DND-41 (cell line): ENCODE measurements around the gene FGG.

ENCODE experiments used
- ATAC-seq: fragments of 200-7000 bp; cut with Tn5 transposase; 3 replicates; pipeline ENCODE4 v1.9.1; 2021; ENCODE audit warnings: low read depth; ENCODE audit not compliant: insufficient read depth
- DNase-seq: peaks from one replicate; pipeline ENCODE4 v3.0.0-alpha.2; 2020
- H2AFZ ChIP-seq: 2 replicates; pipeline ENCODE4 v1.6.0; 2012; ENCODE audit warnings: low read depth, low read length
- H3K27ac ChIP-seq: 2 replicates; pipeline ENCODE4 v1.5.1; 2012; ENCODE audit warnings: low read length, inconsistent platforms
- H3K27me3 ChIP-seq: fragments of 200-600 bp; sonication (generic); 2 replicates; pipeline ENCODE4 v1.6.0; 2012; ENCODE audit warnings: low read length, mild to moderate bottlenecking, inconsistent platforms; ENCODE audit not compliant: insufficient read depth, poor library complexity
- H3K36me3 ChIP-seq: 2 replicates; pipeline ENCODE4 v1.5.1; 2012; ENCODE audit warnings: low read length, inconsistent platforms; ENCODE audit not compliant: insufficient read depth
- H3K4me1 ChIP-seq: 2 replicates; pipeline ENCODE4 v1.5.1; 2012; ENCODE audit warnings: mild to moderate bottlenecking, low read length; ENCODE audit not compliant: insufficient read depth
- H3K4me2 ChIP-seq: 2 replicates; pipeline ENCODE4 v1.6.0; 2012; ENCODE audit warnings: mild to moderate bottlenecking, moderate library complexity, low read length, inconsistent platforms; ENCODE audit not compliant: insufficient read depth
- H3K4me3 ChIP-seq, 2 experiments: fragments of 200-600 bp in 1 of 2; shearing (Covaris generic) in 1 of 2; 2 replicates each; pipeline ENCODE4 v1.5.1; 2012 to 2016; ENCODE audit warnings: inconsistent platforms in 2 of 2, low read length in 2 of 2, mild to moderate bottlenecking in 2 of 2, low read depth in 1 of 2, moderate library complexity in 1 of 2
- H3K79me2 ChIP-seq: 2 replicates; pipeline ENCODE4 v1.6.0; 2012; ENCODE audit warnings: low read length, inconsistent platforms; ENCODE audit not compliant: insufficient read depth
- H3K9ac ChIP-seq: 2 replicates; pipeline ENCODE4 v1.6.0; 2012; ENCODE audit warnings: low read depth, mild to moderate bottlenecking, inconsistent platforms, low read length, moderate library complexity
- H3K9me3 ChIP-seq: 2 replicates; pipeline ENCODE4 v1.5.1; 2012; ENCODE audit warnings: low read length, moderate library complexity, mild to moderate bottlenecking, inconsistent platforms; ENCODE audit not compliant: insufficient read depth, severe bottlenecking
- H4K20me1 ChIP-seq: 2 replicates; pipeline ENCODE4 v1.6.0; 2012; ENCODE audit warnings: low read length; ENCODE audit not compliant: insufficient read depth
- EZH2 ChIP-seq: IDR thresholded peaks from 3 replicates; pipeline ENCODE4 v1.6.1; 2012; ENCODE audit warnings: borderline replicate concordance, low read depth, mild to moderate bottlenecking, moderate library complexity, low read length, inconsistent platforms; ENCODE audit not compliant: severe bottlenecking
- TF ChIP-seq, protein P1 (sequence below): IDR thresholded peaks from 2 replicates; pipeline ENCODE4 v1.5.1; 2012; ENCODE audit warnings: borderline replicate concordance, low read length, moderate library complexity, mild to moderate bottlenecking; ENCODE audit not compliant: poor library complexity, severe bottlenecking; ENCODE audit errors: extremely low read depth

Gene FGG

DNA sequence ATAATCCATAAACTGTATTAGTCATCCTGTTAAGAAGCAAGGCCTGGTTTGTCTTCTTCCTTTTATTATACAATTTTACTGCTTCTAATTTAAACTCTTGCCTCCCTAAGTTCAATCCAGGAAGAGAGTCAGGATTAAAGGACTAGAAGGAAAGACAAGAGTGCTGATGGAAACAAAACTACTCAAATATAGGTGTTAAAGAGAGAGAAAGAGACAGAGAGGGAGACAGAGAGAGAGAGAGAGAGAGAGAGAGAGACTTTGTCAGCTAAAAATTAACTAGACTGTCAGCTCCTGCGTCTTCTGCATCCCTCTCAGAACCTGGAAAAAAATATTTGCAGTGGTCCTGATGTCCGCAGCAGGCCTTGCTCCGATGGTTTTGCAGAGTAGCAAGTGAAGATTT lies 13.5 kb upstream of the FGG start:
- Histone ChIP-seq H3K27me3 (peaks cover 3% of the 10 kb centered on the region), H3K27ac (no peak overlapping the region), H4K20me1 (no peaks in the 10 kb centered on the region), H3K9ac (no peak overlapping the region), H2AFZ (no peak overlapping the region), H3K4me1 (no peaks in the 10 kb centered on the region), H3K9me3 (no peaks in the 10 kb centered on the region), H3K79me2 (no peaks in the 10 kb centered on the region), H3K36me3 (no peaks in the 10 kb centered on the region), H3K4me2 (no peak overlapping the region), H3K4me3 (no peak overlapping the region)
- TF ChIP-seq, protein P1, sequence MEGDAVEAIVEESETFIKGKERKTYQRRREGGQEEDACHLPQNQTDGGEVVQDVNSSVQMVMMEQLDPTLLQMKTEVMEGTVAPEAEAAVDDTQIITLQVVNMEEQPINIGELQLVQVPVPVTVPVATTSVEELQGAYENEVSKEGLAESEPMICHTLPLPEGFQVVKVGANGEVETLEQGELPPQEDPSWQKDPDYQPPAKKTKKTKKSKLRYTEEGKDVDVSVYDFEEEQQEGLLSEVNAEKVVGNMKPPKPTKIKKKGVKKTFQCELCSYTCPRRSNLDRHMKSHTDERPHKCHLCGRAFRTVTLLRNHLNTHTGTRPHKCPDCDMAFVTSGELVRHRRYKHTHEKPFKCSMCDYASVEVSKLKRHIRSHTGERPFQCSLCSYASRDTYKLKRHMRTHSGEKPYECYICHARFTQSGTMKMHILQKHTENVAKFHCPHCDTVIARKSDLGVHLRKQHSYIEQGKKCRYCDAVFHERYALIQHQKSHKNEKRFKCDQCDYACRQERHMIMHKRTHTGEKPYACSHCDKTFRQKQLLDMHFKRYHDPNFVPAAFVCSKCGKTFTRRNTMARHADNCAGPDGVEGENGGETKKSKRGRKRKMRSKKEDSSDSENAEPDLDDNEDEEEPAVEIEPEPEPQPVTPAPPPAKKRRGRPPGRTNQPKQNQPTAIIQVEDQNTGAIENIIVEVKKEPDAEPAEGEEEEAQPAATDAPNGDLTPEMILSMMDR, result no peak
- no peak for TF ChIP-seq EZH2
- no peak for ATAC-seq
- DNase-seq, result no peak

DNA sequence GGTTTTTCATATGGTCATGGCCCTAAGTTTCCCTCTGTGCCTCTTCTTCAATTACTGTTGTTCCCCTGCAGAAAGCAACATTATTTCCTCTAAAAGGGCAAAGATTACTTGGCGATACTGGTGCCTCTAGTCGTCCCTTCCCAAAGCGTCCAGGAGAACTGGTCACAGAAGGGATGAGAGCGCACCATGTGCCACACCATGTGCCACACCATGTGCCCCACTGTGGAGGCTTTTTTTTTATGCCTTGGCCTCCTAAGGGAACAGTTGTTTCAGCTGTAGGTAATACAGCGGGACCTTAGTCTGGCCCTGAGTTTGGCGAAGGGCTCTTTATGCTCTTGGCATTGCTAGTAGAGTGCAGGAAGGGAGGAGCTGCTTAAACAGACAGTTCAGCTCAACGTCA lies 11.5 kb upstream of the FGG start:
- H3K27ac ChIP-seq, result no peak overlapping the region
- ATAC-seq (no peak), DNase-seq (no peak)
- peaks cover 7% of the 10 kb centered on the region for H3K27me3 ChIP-seq
- H3K4me3 ChIP-seq, result no peak overlapping the region
- H3K9ac ChIP-seq, result no peak overlapping the region
- no peaks in the 10 kb centered on the region for H3K4me1 ChIP-seq
- no peaks in the 10 kb centered on the region for H3K9me3 ChIP-seq
- no peak overlapping the region for H3K4me2 ChIP-seq
- H2AFZ ChIP-seq, result no peak overlapping the region
- no peaks in the 10 kb centered on the region for H4K20me1 ChIP-seq
- no peaks in the 10 kb centered on the region for H3K79me2 ChIP-seq
- TF ChIP-seq, protein P1, result no peak
- TF ChIP-seq EZH2, result no peak
- H3K36me3 ChIP-seq, result no peaks in the 10 kb centered on the region

DNA sequence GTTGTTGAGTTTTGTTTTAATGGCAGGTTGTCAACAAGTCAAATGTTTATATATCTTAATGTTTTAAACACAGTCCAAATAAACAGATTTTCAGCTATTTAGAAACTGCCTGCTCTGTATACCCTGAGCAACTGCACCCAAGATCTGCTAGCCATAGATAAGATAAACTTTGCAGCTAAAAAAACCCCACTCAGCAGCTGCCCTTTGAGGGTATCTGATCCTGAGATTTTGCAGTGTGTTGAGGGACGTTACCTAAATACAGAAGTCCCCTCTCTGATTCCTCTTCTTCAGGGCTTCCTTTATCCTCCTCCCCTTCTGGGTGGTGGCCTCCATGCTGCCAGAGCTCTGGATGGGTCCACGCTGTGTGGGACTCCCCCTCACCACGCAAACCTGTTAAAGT lies 11.0 kb upstream of the FGG start:
- Histone ChIP-seq H3K9ac (no peak overlapping the region), H4K20me1 (no peaks in the 10 kb centered on the region), H3K9me3 (no peaks in the 10 kb centered on the region), H3K4me2 (no peak overlapping the region), H3K27me3 (peaks cover 7% of the 10 kb centered on the region), H3K79me2 (no peaks in the 10 kb centered on the region), H3K4me1 (no peaks in the 10 kb centered on the region), H3K4me3 (no peak overlapping the region), H3K27ac (no peak overlapping the region), H3K36me3 (no peaks in the 10 kb centered on the region), H2AFZ (no peak overlapping the region)
- TF ChIP-seq EZH2, result no peak
- TF ChIP-seq, protein P1, result no peak
- no peak for ATAC-seq
- DNase-seq, result no peak

DNA sequence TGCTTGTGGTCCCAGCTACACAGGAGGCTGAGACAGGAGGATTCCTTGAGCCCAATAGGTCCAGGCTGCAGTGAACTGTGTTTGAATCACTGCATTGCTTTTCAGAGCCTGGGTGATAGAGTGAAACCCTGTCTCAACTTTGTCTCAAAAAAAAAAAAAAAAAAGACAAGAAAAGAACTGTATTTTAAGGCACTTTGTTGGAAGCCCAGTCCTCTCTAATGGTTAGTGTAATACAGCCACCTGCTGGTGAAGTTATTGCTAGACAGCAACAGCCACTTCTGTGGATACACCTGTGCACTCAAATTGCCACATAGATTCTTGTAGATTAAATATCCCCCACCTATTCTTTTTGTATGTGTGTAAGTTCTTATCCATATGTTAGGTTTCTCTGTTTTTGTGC lies 10.1 kb upstream of the FGG start:
- no peak overlapping the region for H3K4me3 ChIP-seq
- H3K4me2 ChIP-seq, result no peak overlapping the region
- ATAC-seq (peak; percentile 80), DNase-seq (peak; percentile 29)
- H2AFZ ChIP-seq, result no peak overlapping the region
- TF ChIP-seq, protein P1, result peak; percentile 70
- TF ChIP-seq EZH2, result no peak
- H3K9me3 ChIP-seq, result no peaks in the 10 kb centered on the region
- H3K27me3 ChIP-seq, result peaks cover 7% of the 10 kb centered on the region
- no peaks in the 10 kb centered on the region for H3K79me2 ChIP-seq
- no peaks in the 10 kb centered on the region for H4K20me1 ChIP-seq
- no peak overlapping the region for H3K9ac ChIP-seq
- no peak overlapping the region for H3K27ac ChIP-seq
- no peaks in the 10 kb centered on the region for H3K4me1 ChIP-seq
- no peaks in the 10 kb centered on the region for H3K36me3 ChIP-seq
